ENCODE measurements around the gene JADE2. TPM values are rescaled to one million over a fixed set of nuclear protein-coding genes. Genes with fewer than 3 reads are reported as not detected.
A peak's percentile ranks its signal among the peaks of the same experiment; 100 is the strongest.
"Not testable (repeated sequence)": the region's sequence is repeated elsewhere in the genome, so short reads cannot be mapped to it uniquely, and the experiment has no call there.

Gene JADE2
- polyA plus RNA-seq, 2 of the 4 experiments (the other 2 are of a cell fraction): 24.0 to 27.1 TPM

GRCh38 chr5:134555890-134556311 lies 30.4 kb downstream of the JADE2 start (continued):
- TF ChIP-seq ZSCAN20 (CRISPR knock-in tag; IDR thresholded peaks at IDR 0.05) (no peak), KDM5A (IDR thresholded peaks at IDR 0.05) (no peak), MAZ (IDR thresholded peaks at IDR 0.05; ENCODE audit: borderline replicate concordance, low read depth, low read length) (no peak), MYC (IDR thresholded peaks at IDR 0.05; ENCODE audit: borderline replicate concordance, low read length) (no peak)

GRCh38 chr5:134556588-134556987 lies 31.1 kb downstream of the JADE2 start:
- ChIA-PET CTCF (interaction anchor here (1.1 to 2.5 kb wide), 2 partner anchors 21 to 30 kb away, joined by 4 to 18 read pairs; no protein-coding TSS in a partner anchor), POLR2A (interaction anchor here (0.5 to 0.9 kb wide), 3 partner anchors 29 to 374 kb away, joined by 4 to 6 read pairs (median 4); no protein-coding TSS in a partner anchor)
- H3K4me3 ChIP-seq; FAIRE-seq; ATAC-seq; H3K9me3 ChIP-seq; DNase-seq (ENCODE audit: low read depth in 1 of 2, low spot score in 1 of 2): not testable (repeated sequence)
- Histone ChIP-seq H3K4me1 (peaks cover 62% of the 10 kb centered on the region), H3K4me2 (peak overlapping the region; percentile 63; the same call in 1 of the 3 replicates), H3K27ac (peak overlapping the region in 1 of 2 experiments; percentile 88; a peak in 2 of 6 replicates)
- TF ChIP-seq POLR2A (IDR thresholded peaks at IDR 0.05; ENCODE audit: low read length): peak; percentile 35
- WGBS (ENCODE audit: missing lambda C conversion rate): 96% methylated on average over 3 of the region's 3 CpGs

GRCh38 chr5:134556994-134557393 lies 31.5 kb downstream of the JADE2 start:
- no peak for ATAC-seq
- Histone ChIP-seq H3K9me3 (no peaks in the 10 kb centered on the region), H3K27ac (peak overlapping the region in 1 of 2 experiments; percentile 88; a peak in 2 of 6 replicates), H3K4me2 (no peak overlapping the region), H3K4me1 (peaks cover 62% of the 10 kb centered on the region), H3K4me3 (no peak overlapping the region)
- DNase-seq (ENCODE audit: low read depth in 1 of 2, low spot score in 1 of 2): no peak
- TF ChIP-seq HOXA7 (CRISPR knock-in tag; IDR thresholded peaks at IDR 0.05) (no peak), EP300 (IDR thresholded peaks at IDR 0.05) (no peak), TP53 (CRISPR knock-in tag; IDR thresholded peaks at IDR 0.05) (no peak), MYC (IDR thresholded peaks at IDR 0.05; ENCODE audit: borderline replicate concordance, low read length) (no peak), NPAS2 (CRISPR knock-in tag; IDR thresholded peaks at IDR 0.05; ENCODE audit: borderline replicate concordance) (no peak), HEYL (CRISPR knock-in tag; IDR thresholded peaks at IDR 0.05) (no peak), SREBF2 (IDR thresholded peaks at IDR 0.05) (no peak), TFCP2L1 (CRISPR knock-in tag; IDR thresholded peaks at IDR 0.05) (no peak), RARB (CRISPR knock-in tag; IDR thresholded peaks at IDR 0.05) (no peak), HES2 (IDR thresholded peaks at IDR 0.05) (no peak), MAFK (IDR thresholded peaks at IDR 0.05; ENCODE audit: partially characterized antibody) (no peak), CBX2 (IDR thresholded peaks at IDR 0.05; ENCODE audit: borderline replicate concordance, low read depth) (no peak), REST (IDR thresholded peaks at IDR 0.05) (no peak), BCL3 (IDR thresholded peaks at IDR 0.05) (no peak)
- POLR2A ChIA-PET: no interaction called here
- no peak for FAIRE-seq
- CTCF ChIA-PET: no interaction called here

Measured in A549 (cell line).